Lung (tissue), 12 donors: ENCODE results near the gene BICDL2. TPM values are rescaled to one million over a fixed set of nuclear protein-coding genes. Genes with fewer than 3 reads are reported as not detected.

Source experiments
- ATAC-seq: fragments of 200-7000 bp; cut with Tn5 transposase; one replicate; pipeline ENCODE4 v1.9.1; 2020; ENCODE audit warnings: moderate number of reproducible peaks; ENCODE audit not compliant: insufficient read depth, low FRiP score
- DNase-seq, 3 donors: peaks; one replicate each; pipeline ENCODE4 v3.0.0-alpha.2; 2013 to 2017
- H3K27ac ChIP-seq, 2 donors: one replicate each; pipeline ENCODE4 v1.5.1; 2013; ENCODE audit warnings: mild to moderate bottlenecking in 2 of 2, moderate library complexity in 2 of 2, control low read depth in 1 of 2, inconsistent platforms in 1 of 2, low read depth in 1 of 2, low read length in 1 of 2
- H3K27me3 ChIP-seq, 3 donors: one replicate each; pipeline ENCODE4 v1.5.1; 2013; ENCODE audit warnings: low read length in 2 of 3; ENCODE audit not compliant: control insufficient read depth in 3 of 3, insufficient read depth in 3 of 3
- H3K36me3 ChIP-seq, 4 donors: one replicate each; pipeline ENCODE4 v1.5.1; 2013; ENCODE audit warnings: low read length in 4 of 4, mild to moderate bottlenecking in 1 of 4, moderate library complexity in 1 of 4; ENCODE audit not compliant: control insufficient read depth in 4 of 4, insufficient read depth in 4 of 4
- H3K4me1 ChIP-seq, 5 donors: one replicate each; pipeline ENCODE4 v1.5.1; 2013; ENCODE audit warnings: low read length in 5 of 5, mild to moderate bottlenecking in 2 of 5, moderate library complexity in 1 of 5; ENCODE audit not compliant: control insufficient read depth in 5 of 5, insufficient read depth in 5 of 5
- H3K4me3 ChIP-seq: one replicate; pipeline ENCODE4 v1.5.1; 2013; ENCODE audit warnings: mild to moderate bottlenecking, control low read depth, moderate library complexity
- H3K9ac ChIP-seq, 2 donors: one replicate each; pipeline ENCODE4 v1.5.1; 2013; ENCODE audit warnings: low read length in 2 of 2, control low read depth in 1 of 2; ENCODE audit not compliant: insufficient read depth in 1 of 2
- H3K9me3 ChIP-seq, 4 donors: one replicate each; pipeline ENCODE4 v1.5.1; 2013; ENCODE audit warnings: low read length in 3 of 4, mild to moderate bottlenecking in 1 of 4, moderate library complexity in 1 of 4; ENCODE audit not compliant: control insufficient read depth in 4 of 4, insufficient read depth in 3 of 4
- CTCF ChIP-seq: IDR thresholded peaks from 2 replicates; pipeline ENCODE4 v1.5.1; 2012; ENCODE audit warnings: mild to moderate bottlenecking; ENCODE audit errors: control extremely low read depth, extremely low read depth
- WGBS, 2 donors: extraction: QIAGEN DNeasy Blood & Tissue Kit; methylation state at CpG; one replicate each; pipeline ENCODE4 v1.1.7; 2013; 5-methylcytosine and 5-hydroxymethylcytosine counted together
- polyA plus RNA-seq, 2 donors: library from polyadenylated mRNA; stranded (reverse); fragments of 200-250 nt; gene quantifications; one replicate each; pipeline ENCODE4 v1.2.1, GENCODE V29; 2013
- total RNA-seq, 2 donors: library from RNA; depleted of rRNA in 1 of 2; stranded (reverse); fragments of >200 nt in 1 of 2; gene quantifications; one replicate each; pipeline ENCODE4 v1.2.1, GENCODE V29; 2014 to 2021
- donor health status: control.
- donor health status: control.
- donor health status: Bipolar disorder and iron deficiency.
- donor health status: healthy.
- donor health status: DM: yes; HTN: yes; CAD: no.

The BICDL2 gene
- total and polyA plus RNA-seq, 4 donors: 12.7 to 24.4 (median 16.5) TPM

- Histone ChIP-seq H3K36me3 (no peaks in the 10 kb centered on the region), H3K27me3 (peaks cover 0 to 26% (median 25%) of the 10 kb centered on the region in 3 donors), H3K9me3 (no peaks in the 10 kb centered on the region), H3K4me3 (no peak overlapping the region), H3K4me1 (peaks cover 0 to 2% (median 0%) of the 10 kb centered on the region in 5 donors), H3K27ac (no peak overlapping the region), H3K9ac (no peak overlapping the region)
- DNase-seq (no peak), ATAC-seq (no peak)
- WGBS, 2 donors: 48 to 55% methylated on average over 9 of the region's 9 CpGs
- TF ChIP-seq CTCF: no peak
Measured at GRCh38 chr16:3051494-3051893, 14.8 kb upstream of the BICDL2 start.

- no peak for DNase-seq
- Histone ChIP-seq H3K36me3 (no peaks in the 10 kb centered on the region), H3K27ac (no peak overlapping the region), H3K27me3 (peaks cover 0 to 28% (median 26%) of the 10 kb centered on the region in 3 donors), H3K9ac (no peak overlapping the region), H3K4me3 (no peak overlapping the region), H3K4me1 (peaks cover 0 to 4% (median 2%) of the 10 kb centered on the region in 5 donors), H3K9me3 (no peaks in the 10 kb centered on the region)
- 22 to 30% methylated on average over 4 of the region's 4 CpGs for WGBS, 2 donors
- no peak for TF ChIP-seq CTCF
- ATAC-seq: no peak
Measured at GRCh38 chr16:3051009-3051408, 14.3 kb upstream of the BICDL2 start.

GRCh38 chr16:3050487-3050886, 13.7 kb upstream of the BICDL2 start:
- no peak for TF ChIP-seq CTCF
- H3K36me3 ChIP-seq: no peaks in the 10 kb centered on the region
- ATAC-seq: no peak
- H3K27me3 ChIP-seq: peaks cover 0 to 31% (median 26%) of the 10 kb centered on the region in 3 donors
- no peak overlapping the region for H3K9ac ChIP-seq
- no peak overlapping the region for H3K4me3 ChIP-seq
- H3K27ac ChIP-seq: no peak overlapping the region
- no peaks in the 10 kb centered on the region for H3K9me3 ChIP-seq
- 71 to 80% methylated on average over 5 of the region's 5 CpGs for WGBS, 2 donors
- peaks cover 0 to 6% (median 3%) of the 10 kb centered on the region in 5 donors for H3K4me1 ChIP-seq
- no peak for DNase-seq

GRCh38 chr16:3049921-3050481, 13.3 kb upstream of the BICDL2 start:
- Histone ChIP-seq H3K9ac (no peak overlapping the region), H3K27me3 (peaks cover 0 to 34% (median 29%) of the 10 kb centered on the region in 3 donors), H3K36me3 (no peaks in the 10 kb centered on the region), H3K9me3 (no peaks in the 10 kb centered on the region), H3K27ac (no peak overlapping the region), H3K4me3 (no peak overlapping the region), H3K4me1 (peaks cover 0 to 6% (median 3%) of the 10 kb centered on the region in 5 donors)
- ATAC-seq: no peak
- no peak for DNase-seq
- no peak for TF ChIP-seq CTCF
- 79 to 86% methylated on average over 26 of the region's 26 CpGs for WGBS, 2 donors
